T-helper 22 cell (primary cell): ENCODE measurements around the gene MAGEE1.

Experiments
- DNase-seq: peaks from one replicate; pipeline ENCODE4 v3.0.0-alpha.2; 2020; ENCODE audit warnings: low read depth

The MAGEE1 gene, protein sequence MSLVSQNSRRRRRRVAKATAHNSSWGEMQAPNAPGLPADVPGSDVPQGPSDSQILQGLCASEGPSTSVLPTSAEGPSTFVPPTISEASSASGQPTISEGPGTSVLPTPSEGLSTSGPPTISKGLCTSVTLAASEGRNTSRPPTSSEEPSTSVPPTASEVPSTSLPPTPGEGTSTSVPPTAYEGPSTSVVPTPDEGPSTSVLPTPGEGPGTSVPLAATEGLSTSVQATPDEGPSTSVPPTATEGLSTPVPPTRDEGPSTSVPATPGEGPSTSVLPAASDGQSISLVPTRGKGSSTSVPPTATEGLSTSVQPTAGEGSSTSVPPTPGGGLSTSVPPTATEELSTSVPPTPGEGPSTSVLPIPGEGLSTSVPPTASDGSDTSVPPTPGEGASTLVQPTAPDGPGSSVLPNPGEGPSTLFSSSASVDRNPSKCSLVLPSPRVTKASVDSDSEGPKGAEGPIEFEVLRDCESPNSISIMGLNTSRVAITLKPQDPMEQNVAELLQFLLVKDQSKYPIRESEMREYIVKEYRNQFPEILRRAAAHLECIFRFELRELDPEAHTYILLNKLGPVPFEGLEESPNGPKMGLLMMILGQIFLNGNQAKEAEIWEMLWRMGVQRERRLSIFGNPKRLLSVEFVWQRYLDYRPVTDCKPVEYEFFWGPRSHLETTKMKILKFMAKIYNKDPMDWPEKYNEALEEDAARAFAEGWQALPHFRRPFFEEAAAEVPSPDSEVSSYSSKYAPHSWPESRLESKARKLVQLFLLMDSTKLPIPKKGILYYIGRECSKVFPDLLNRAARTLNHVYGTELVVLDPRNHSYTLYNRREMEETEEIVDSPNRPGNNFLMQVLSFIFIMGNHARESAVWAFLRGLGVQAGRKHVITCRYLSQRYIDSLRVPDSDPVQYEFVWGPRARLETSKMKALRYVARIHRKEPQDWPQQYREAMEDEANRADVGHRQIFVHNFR

DNA sequence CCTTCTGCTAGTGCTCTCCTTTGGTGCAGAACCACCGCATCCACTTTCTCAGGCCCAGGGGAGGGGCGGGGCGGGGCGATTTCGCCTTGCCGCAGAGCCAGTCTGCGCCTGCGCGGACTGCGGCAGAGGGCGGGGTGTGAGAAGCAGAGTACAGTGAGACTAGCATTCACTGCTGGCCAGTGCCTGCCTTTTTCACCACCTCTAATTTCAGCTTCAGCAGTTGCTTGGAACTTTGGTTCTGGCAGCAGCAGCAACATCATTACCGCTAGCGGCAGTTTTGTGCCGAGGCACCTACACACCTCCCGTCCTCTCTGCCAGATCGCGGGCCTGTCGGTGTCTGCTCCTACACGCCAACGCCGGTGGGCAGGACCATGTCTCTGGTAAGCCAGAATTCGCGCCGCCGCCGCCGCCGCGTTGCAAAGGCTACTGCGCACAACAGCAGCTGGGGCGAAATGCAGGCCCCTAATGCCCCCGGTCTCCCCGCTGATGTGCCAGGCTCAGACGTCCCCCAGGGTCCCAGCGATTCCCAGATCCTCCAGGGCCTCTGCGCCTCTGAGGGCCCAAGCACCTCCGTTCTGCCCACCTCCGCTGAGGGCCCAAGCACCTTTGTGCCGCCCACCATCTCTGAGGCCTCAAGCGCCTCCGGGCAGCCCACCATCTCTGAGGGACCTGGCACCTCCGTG, at the start of gene MAGEE1:
MAGEE1 (plus strand) TSS at position 151 of the 683 bp plus-strand sequence; CDS start at position 372, 221 bp downstream.
- peak; percentile 64 for DNase-seq

DNA sequence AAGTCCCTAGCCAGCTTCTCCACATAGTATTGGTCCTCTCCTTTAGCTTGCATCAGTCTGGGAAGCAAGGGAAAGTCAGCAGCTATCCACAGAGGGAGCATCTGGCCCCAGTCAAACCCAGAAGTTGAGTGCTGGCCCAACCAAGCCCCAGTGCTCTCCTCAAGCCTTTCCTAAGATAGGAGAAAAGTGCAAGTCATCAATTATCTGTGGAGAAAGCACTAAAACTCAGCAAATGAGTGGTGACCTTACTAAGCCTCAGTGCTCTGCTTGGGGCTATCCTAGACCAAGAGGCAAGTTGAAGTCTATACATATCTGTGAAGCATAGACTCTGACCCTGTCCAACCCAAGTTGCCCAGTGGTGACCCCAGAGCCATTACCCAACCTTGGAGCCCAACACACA, 28.5 kb upstream of the MAGEE1 start:
- DNase-seq, result no peak

DNA sequence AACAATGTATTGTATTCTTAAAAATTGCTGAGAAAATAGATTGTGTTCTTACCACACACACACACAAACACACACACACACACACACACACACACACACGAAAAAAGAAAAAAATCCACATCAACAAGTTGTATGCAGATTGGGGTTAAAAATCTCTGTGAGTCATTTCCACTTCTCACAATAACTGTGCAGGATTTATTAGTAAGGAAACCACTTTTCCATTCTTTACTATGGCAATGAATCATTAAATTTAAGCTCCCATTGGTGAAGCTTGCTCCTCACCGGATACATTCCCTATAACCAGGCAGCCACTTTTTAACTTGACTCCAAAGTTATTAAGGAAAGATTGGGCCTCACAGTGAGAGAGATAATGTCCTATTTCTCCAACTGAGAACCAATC, 19.7 kb upstream of the MAGEE1 start:
- DNase-seq, result no peak

DNA sequence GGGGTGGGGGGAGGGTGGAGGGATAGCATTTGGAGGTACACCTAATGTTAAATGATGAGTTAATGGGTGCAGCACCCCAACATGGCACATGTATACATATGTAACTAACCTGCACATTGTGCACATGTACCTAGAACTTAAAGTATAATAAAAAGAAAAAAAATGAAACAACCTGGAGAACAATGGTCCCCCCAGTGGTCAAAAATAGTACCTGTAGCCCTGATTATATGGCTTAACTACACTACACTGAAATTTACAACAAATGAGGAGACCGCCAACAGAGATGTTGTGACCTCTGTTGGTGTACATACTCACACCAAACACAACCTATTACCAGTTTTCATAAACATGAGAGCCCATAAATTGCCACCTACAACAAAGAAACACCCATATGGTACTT, 7.3 kb upstream of the MAGEE1 start:
- DNase-seq, result no peak

DNA sequence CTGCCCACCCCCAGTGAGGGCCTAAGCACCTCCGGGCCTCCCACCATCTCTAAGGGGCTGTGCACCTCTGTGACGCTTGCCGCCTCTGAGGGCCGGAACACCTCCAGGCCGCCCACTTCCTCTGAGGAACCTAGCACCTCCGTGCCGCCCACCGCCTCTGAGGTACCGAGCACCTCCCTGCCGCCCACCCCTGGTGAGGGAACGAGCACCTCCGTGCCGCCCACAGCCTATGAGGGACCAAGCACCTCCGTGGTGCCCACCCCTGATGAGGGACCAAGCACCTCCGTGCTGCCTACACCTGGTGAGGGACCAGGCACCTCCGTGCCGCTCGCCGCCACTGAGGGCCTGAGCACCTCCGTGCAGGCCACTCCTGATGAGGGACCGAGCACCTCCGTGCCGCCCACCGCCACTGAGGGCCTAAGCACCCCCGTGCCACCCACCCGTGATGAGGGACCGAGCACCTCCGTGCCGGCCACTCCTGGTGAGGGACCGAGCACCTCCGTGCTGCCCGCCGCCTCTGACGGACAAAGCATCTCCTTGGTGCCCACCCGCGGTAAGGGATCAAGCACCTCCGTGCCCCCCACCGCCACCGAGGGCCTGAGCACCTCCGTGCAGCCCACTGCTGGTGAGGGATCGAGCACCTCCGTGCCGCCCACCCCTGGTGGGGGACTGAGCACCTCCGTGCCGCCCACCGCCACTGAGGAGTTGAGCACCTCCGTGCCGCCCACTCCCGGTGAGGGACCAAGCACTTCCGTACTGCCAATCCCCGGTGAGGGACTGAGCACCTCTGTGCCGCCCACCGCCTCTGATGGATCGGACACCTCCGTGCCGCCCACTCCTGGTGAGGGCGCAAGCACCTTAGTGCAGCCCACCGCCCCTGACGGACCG, 977 bp downstream of the MAGEE1 start:
- DNase-seq, result peak; percentile 36

DNA sequence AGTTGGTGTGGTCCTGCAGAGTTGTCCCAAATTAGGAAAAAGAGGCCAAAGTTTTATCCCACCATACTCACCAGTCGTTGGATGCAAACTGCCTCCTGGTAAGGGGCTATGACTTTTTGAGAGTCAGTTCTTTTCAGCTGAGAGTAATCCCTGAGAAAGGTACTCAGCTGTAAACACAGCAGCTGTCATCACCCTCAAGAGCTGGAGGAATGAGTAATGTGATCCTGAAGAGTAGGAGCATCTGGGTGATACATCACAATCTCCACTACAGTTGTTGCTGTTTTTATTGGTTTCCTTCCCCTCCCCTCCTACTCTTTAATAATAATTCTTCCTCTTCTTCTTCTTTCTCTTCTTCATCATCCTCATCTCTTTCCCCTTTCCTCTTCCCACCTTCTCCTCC, 5.7 kb downstream of the MAGEE1 start:
- no peak for DNase-seq

DNA sequence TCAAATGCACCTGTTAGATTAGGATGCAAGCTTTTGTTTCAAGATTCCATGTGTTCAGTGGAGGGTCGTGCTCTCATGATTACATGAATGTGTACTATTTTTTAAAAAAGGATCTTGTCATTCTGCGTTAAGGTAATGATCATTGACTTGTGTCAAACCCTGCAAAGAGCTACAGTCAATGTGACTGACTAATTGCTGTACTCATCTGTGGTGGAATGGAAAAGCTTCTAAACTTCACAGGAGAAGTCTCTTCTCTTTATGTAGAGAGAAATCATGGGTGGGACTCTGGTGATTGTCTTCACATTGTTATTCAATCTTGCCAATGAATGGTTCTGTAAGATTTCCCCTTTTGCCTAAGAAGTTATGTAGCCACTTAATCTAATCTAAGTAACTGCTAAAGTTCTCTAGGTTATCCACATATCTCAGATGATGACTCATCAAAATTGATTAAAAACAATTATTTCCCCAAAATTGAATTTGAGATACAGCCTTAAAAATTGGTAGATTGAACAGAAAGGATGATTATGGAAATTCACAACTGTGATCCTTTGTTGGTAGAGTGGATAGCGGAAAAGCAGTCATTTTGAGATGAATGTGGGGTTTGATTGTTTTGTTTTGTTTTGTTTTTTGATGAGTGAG, 6.7 kb downstream of the MAGEE1 start:
- no peak for DNase-seq

DNA sequence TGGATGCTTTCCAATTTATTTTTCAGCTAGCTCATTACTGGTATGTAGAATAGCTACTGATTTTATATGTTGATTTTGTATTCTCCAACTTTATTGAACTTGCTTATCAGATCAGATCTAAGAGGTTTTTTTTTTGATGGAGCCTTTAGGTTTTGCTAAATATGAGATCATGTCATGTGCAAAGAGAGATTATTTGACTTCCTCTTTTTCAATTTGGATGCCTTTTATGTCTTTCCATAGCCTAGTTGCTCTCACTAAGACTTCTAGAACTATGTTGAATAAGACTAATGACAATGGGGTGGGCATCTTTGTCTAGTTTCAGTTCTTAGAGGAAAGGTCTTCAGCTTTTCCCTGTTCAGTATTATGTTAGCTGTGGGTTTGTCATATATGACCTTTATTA, 11.7 kb downstream of the MAGEE1 start:
- DNase-seq, result no peak

DNA sequence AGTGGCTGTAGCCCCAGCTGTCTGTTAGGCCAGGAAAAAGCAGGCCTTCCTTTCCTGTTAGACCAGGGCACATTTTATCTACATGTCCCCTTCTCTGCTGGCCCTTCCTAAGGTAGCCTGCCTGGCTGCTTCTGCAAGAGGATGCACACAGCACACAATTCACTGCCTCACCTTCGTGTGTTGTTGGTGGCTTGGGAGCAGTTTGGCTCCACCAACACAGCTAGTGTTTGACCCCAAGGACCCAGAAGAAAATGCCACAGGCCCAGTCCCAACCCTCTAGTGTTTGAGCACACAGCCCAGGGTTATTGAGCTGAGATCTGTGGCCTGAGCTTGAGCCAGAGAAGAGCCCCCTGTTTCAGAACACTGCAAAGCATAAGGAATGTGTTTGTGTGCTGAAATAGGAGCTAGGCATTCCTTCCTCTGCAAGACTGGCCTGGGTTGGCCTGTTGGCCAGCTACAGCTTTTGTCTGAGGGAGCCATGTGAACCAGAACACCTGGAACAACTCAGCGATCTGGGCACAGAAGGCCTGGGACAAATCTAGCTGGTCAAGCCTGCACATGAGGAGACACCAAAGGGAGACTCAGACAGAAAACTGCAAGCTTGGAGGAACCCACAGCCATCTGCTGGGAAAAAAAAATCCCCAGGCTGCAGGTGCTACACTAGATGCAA, 26.4 kb downstream of the MAGEE1 start:
- DNase-seq, result no peak

DNA sequence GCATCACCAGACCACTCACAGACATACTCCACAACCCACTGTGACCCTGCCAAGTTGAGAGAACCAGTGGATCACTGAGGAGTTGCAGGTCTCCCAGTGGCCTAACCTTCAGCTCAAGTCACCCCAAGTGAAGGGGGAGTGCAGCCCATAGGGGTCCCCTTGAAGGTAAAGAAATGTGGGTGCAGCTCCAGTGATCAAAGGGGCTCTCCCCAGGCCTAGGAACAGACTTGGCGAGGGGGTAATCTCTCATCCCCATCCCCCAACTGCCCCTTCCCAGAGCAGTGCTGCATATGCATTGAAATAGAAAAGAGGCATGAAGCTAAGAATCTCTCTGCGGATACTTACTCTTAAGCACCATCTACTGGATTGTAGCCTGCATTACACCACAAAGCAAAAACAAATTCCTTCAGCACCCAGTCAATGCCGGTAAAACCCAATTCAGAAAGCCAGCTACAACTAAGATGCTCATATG, 27.0 kb downstream of the MAGEE1 start:
- DNase-seq, result no peak

DNA sequence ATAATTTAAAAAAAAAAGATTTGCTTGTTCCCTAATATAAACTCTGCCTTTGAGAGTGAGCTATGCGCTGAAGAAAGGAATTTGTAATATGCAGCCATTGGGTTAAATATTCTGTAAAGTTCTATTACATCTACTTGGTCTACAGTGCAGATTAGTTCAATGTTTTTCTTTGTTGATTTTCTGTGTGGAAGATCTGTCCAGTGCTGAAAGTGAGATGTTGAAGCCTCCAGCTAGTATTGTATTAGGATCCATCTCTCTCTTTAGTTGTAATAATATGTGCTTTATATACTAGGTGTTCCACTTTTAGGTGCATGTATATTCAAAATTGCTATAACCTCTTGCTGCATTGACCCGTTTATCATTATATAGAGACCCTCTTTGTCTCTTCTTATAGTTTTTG, 49.8 kb downstream of the MAGEE1 start:
- DNase-seq, result no peak
